Measurements from ENCODE around the gene TIMP3. TPM values are rescaled to one million over a fixed set of nuclear protein-coding genes. Genes with fewer than 3 reads are reported as not detected.

The TIMP3 gene
- total RNA-seq, 1 donor from 2014 or later, result 45.9 TPM

GRCh38 chr22:32826537-32826936, 25.0 kb downstream of the TIMP3 start:
- Mint-ChIP-seq H3K4me3 (no peak overlapping the region), H3K4me1 (ENCODE audit: unreplicated experiment) (peaks cover 52% of the 10 kb centered on the region), H3K27me3 (no peaks in the 10 kb centered on the region), H3K36me3 (peaks cover 12% of the 10 kb centered on the region), H3K27ac (no peak overlapping the region), H3K9me3 (no peaks in the 10 kb centered on the region)
- no peak for TF ChIP-seq CTCF (conservative IDR thresholded peaks at IDR 0.05)
- no peak for DNase-seq (ENCODE audit: extremely low spot score, unreplicated experiment)

GRCh38 chr22:32827049-32827602, 25.6 kb downstream of the TIMP3 start:
- no peak for DNase-seq (ENCODE audit: extremely low spot score, unreplicated experiment)
- Mint-ChIP-seq H3K36me3 (peaks cover 12% of the 10 kb centered on the region), H3K9me3 (no peaks in the 10 kb centered on the region), H3K27ac (no peak overlapping the region), H3K4me3 (no peak overlapping the region), H3K27me3 (no peaks in the 10 kb centered on the region), H3K4me1 (ENCODE audit: unreplicated experiment) (peaks cover 58% of the 10 kb centered on the region)
- TF ChIP-seq CTCF (conservative IDR thresholded peaks at IDR 0.05), result no peak

GRCh38 chr22:32828150-32828549, 26.6 kb downstream of the TIMP3 start:
- DNase-seq (ENCODE audit: extremely low spot score, unreplicated experiment), result no peak
- Mint-ChIP-seq H3K4me1 (ENCODE audit: unreplicated experiment) (peaks cover 59% of the 10 kb centered on the region), H3K27ac (no peak overlapping the region), H3K36me3 (peaks cover 12% of the 10 kb centered on the region), H3K4me3 (no peak overlapping the region), H3K9me3 (no peaks in the 10 kb centered on the region), H3K27me3 (no peaks in the 10 kb centered on the region)
- no peak for TF ChIP-seq CTCF (conservative IDR thresholded peaks at IDR 0.05)

- H3K27me3 Mint-ChIP-seq, result no peaks in the 10 kb centered on the region
- TF ChIP-seq CTCF (conservative IDR thresholded peaks at IDR 0.05), result no peak
- no peak overlapping the region for H3K4me3 Mint-ChIP-seq
- peaks cover 59% of the 10 kb centered on the region for H3K4me1 Mint-ChIP-seq (ENCODE audit: unreplicated experiment)
- no peak overlapping the region for H3K27ac Mint-ChIP-seq
- H3K9me3 Mint-ChIP-seq, result no peaks in the 10 kb centered on the region
- DNase-seq (ENCODE audit: extremely low spot score, unreplicated experiment), result no peak
- H3K36me3 Mint-ChIP-seq, result peaks cover 12% of the 10 kb centered on the region
Observed at GRCh38 chr22:32828561-32828960, 27.1 kb downstream of the TIMP3 start.

GRCh38 chr22:32829451-32829851, 27.9 kb downstream of the TIMP3 start:
- no peaks in the 10 kb centered on the region for H3K9me3 Mint-ChIP-seq
- no peak for TF ChIP-seq CTCF (conservative IDR thresholded peaks at IDR 0.05)
- H3K27ac Mint-ChIP-seq, result no peak overlapping the region
- H3K4me1 Mint-ChIP-seq (ENCODE audit: unreplicated experiment), result peaks cover 57% of the 10 kb centered on the region
- no peak for DNase-seq (ENCODE audit: extremely low spot score, unreplicated experiment)
- no peaks in the 10 kb centered on the region for H3K27me3 Mint-ChIP-seq
- H3K4me3 Mint-ChIP-seq, result no peak overlapping the region
- H3K36me3 Mint-ChIP-seq, result peaks cover 12% of the 10 kb centered on the region

GRCh38 chr22:32830473-32830872, 29.0 kb downstream of the TIMP3 start:
- no peaks in the 10 kb centered on the region for H3K27me3 Mint-ChIP-seq
- H3K4me1 Mint-ChIP-seq (ENCODE audit: unreplicated experiment), result peaks cover 52% of the 10 kb centered on the region
- H3K4me3 Mint-ChIP-seq, result no peak overlapping the region
- H3K9me3 Mint-ChIP-seq, result no peaks in the 10 kb centered on the region
- no peak for TF ChIP-seq CTCF (conservative IDR thresholded peaks at IDR 0.05)
- DNase-seq (ENCODE audit: extremely low spot score, unreplicated experiment), result no peak
- H3K27ac Mint-ChIP-seq, result peak overlapping the region; percentile 85
- peaks cover 12% of the 10 kb centered on the region for H3K36me3 Mint-ChIP-seq

Data from type B pancreatic cell (in vitro differentiated cells).